Measurements from ENCODE around the gene CACNA1D. TPM values are rescaled to one million over a fixed set of nuclear protein-coding genes. Genes with fewer than 3 reads are reported as not detected.

The CACNA1D gene
- total RNA-seq, 2 donors from 2014 or later, result 19.3 to 20.6 TPM

GRCh38 chr3:53859178-53859577 is 364.8 kb downstream of the CACNA1D start:
- DNase-seq, result no peak
- intact Hi-C loops (cut with DNase I, micrococcal nuclease), result no loop called here
- ATAC-seq, result peak; percentile 35

GRCh38 chr3:53860196-53860595 is 365.8 kb downstream of the CACNA1D start:
- intact Hi-C loops (cut with DNase I, micrococcal nuclease), result no loop called here
- DNase-seq, result no peak

GRCh38 chr3:53862241-53862640 is 367.8 kb downstream of the CACNA1D start:
- intact Hi-C loops (cut with DNase I, micrococcal nuclease), result no loop called here
- DNase-seq (no peak), ATAC-seq (no peak)

More at GRCh38 chr3:53860196-53860595, 365.8 kb downstream of the CACNA1D start:
- ATAC-seq, result no peak

DNA sequence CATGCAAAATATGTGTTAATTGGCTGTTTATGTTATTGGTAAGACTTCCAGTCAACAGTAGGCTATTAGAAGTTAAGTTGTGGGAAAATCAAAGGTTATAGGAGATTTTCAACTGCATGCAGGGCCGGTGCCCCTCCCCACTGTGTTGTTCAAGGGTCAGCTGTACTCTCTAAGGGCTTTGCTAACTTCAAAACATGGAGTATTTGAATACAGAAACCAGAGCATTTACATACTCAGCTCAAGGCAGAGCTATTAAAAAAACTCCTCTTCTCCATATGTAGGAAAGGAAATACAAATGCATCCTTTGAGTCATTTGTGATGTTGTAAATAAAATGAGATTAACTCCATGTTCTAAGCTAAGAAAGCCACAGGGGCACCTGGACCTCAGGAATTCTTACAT is 368.7 kb downstream of the CACNA1D start:
- intact Hi-C loops (cut with DNase I, micrococcal nuclease), result no loop called here
- DNase-seq (no peak), ATAC-seq (no peak)

Other genes starting within 250 kb of the CACNA1D start
- gene TKT, start 238.6 kb upstream of the CACNA1D start, total RNA-seq, result 100 to 1,000 TPM; 170 to 242 TPM
- 10 to 100 TPM; 17.5 to 21.2 TPM for gene DCP1A, start 147.1 kb upstream of the CACNA1D start, total RNA-seq

Measured in left colon (tissue), 2 donors.